Dermis blood vessel endothelial cell (primary cell): ENCODE results near the gene TSSC4. TPM values are rescaled to one million over a fixed set of nuclear protein-coding genes. Genes with fewer than 3 reads are reported as not detected.
A peak's percentile ranks its signal among the peaks of the same experiment; 100 is the strongest.

Source experiments
- DNase-seq: peaks from one replicate; pipeline ENCODE4 v3.0.0; 2010
- total RNA-seq: library from RNA; depleted of rRNA; stranded (reverse); fragments of >200 nt; gene quantifications from 2 replicates; pipeline ENCODE4 v1.2.3, GENCODE V29; 2014

TSSC4 gene
- total RNA-seq, 1 donor from 2014 or later: 87.6 TPM

- DNase-seq: no peak
Observed at GRCh38 chr11:2369896-2370295, 30.7 kb upstream of the TSSC4 start.

GRCh38 chr11:2374456-2375201, 25.9 kb upstream of the TSSC4 start:
- no peak for DNase-seq

- DNase-seq: no peak
Observed at GRCh38 chr11:2375341-2375853, 25.2 kb upstream of the TSSC4 start.

- DNase-seq: no peak
Observed at GRCh38 chr11:2375964-2376551, 24.5 kb upstream of the TSSC4 start.

- DNase-seq: peak; percentile 71
Observed at GRCh38 chr11:2376751-2377451, 23.6 kb upstream of the TSSC4 start, which contains the start of gene CD81. TSS of gene CD81 (plus strand) at chr11:2377310. CDS start at chr11:2377550, 240 bp downstream.

- DNase-seq: peak; percentile 69
Observed at GRCh38 chr11:2377511-2378443, 22.8 kb upstream of the TSSC4 start.

- peak; percentile 53 for DNase-seq
Observed at GRCh38 chr11:2378527-2379210, 21.9 kb upstream of the TSSC4 start.

GRCh38 chr11:2379466-2380174, 20.9 kb upstream of the TSSC4 start:
- DNase-seq: no peak

- no peak for DNase-seq
Observed at GRCh38 chr11:2380396-2380795, 20.2 kb upstream of the TSSC4 start.

GRCh38 chr11:2380807-2381350, 19.7 kb upstream of the TSSC4 start:
- DNase-seq: peak; percentile 76

- no peak for DNase-seq
Observed at GRCh38 chr11:2381494-2382128, 18.9 kb upstream of the TSSC4 start.

GRCh38 chr11:2382129-2382517, 18.4 kb upstream of the TSSC4 start:
- no peak for DNase-seq

- peak; percentile 75 for DNase-seq
Observed at GRCh38 chr11:2382936-2383851, 17.4 kb upstream of the TSSC4 start.

- DNase-seq: no peak
Observed at GRCh38 chr11:2383852-2384804, 16.4 kb upstream of the TSSC4 start.

GRCh38 chr11:2385156-2386151, 15.1 kb upstream of the TSSC4 start:
- DNase-seq: no peak

- DNase-seq: no peak
Observed at GRCh38 chr11:2386591-2386990, 14.0 kb upstream of the TSSC4 start.
